IMR-90 (cell line): ENCODE measurements around the gene HTT.

ENCODE experiments used
- CEBPB ChIP-seq: IDR thresholded peaks from 2 replicates; pipeline ENCODE4 v1.6.1; 2012; ENCODE audit warnings: low read depth, low read length, improper control_type of control experiment
- CTCF ChIP-seq: conservative IDR thresholded peaks from 2 replicates; pipeline ENCODE4 v1.5.1; 2012; ENCODE audit warnings: mild to moderate bottlenecking, low read depth, low read length, improper control_type of control experiment
- MAZ ChIP-seq: IDR thresholded peaks from 2 replicates; pipeline ENCODE4 v1.6.1; 2012; ENCODE audit warnings: low read depth, mild to moderate bottlenecking, low read length, improper control_type of control experiment, moderate library complexity, borderline replicate concordance
- SMC3 ChIP-seq: fragments of 150-350 bp; IDR thresholded peaks from 2 replicates; pipeline ENCODE4 v1.6.1; 2016; ENCODE audit warnings: low read depth, mild to moderate bottlenecking, antibody characterized with exemption, low read length, moderate library complexity
- USF2 ChIP-seq: fragments of 150-350 bp; IDR thresholded peaks from 2 replicates; pipeline ENCODE4 v1.6.1; 2017; ENCODE audit warnings: mild to moderate bottlenecking, antibody characterized with exemption, low read length, low read depth

GRCh38 chr4:3257556-3258482 is 183.3 kb downstream of the HTT start:
- no peak for TF ChIP-seq USF2
- no peak for TF ChIP-seq CTCF
- TF ChIP-seq CEBPB = peak; percentile 67
- TF ChIP-seq SMC3 = no peak
- no peak for TF ChIP-seq MAZ
